Uterus (tissue), 4 donors: ENCODE results near the gene C18orf63. TPM values are rescaled to one million over a fixed set of nuclear protein-coding genes. Genes with fewer than 3 reads are reported as not detected.

ENCODE experiments used
- DNase-seq, 2 donors: peaks; one replicate each; pipeline ENCODE4 v3.0.0-alpha.2; 2019 to 2020
- H3K27ac ChIP-seq, 2 donors: fragments of 200-600 bp; sonication (generic); 1 replicate in 1 of 2; 2 replicates in 1 of 2; pipeline ENCODE4 v1.5.1; 2016 to 2018
- H3K27me3 ChIP-seq, 2 donors: fragments of 200-600 bp; sonication (generic); one replicate each; pipeline ENCODE4 v1.5.1; 2018 to 2019; ENCODE audit warnings: control low read depth in 1 of 2
- H3K36me3 ChIP-seq, 2 donors: fragments of 200-600 bp; sonication (generic); one replicate each; pipeline ENCODE4 v1.5.1; 2019; ENCODE audit warnings: control low read depth in 1 of 2
- H3K4me1 ChIP-seq, 2 donors: fragments of 200-600 bp; sonication (generic); one replicate each; pipeline ENCODE4 v1.5.1; 2018 to 2019; ENCODE audit warnings: control low read depth in 1 of 2
- H3K4me3 ChIP-seq, 2 donors: fragments of 200-600 bp; sonication (generic); 1 replicate in 1 of 2; 2 replicates in 1 of 2; pipeline ENCODE4 v1.5.1; 2018 to 2019; ENCODE audit warnings: mild to moderate bottlenecking in 1 of 2
- H3K9me3 ChIP-seq, 2 donors: fragments of 200-600 bp; sonication (generic); one replicate each; pipeline ENCODE4 v1.5.1; 2019; ENCODE audit warnings: control low read depth in 1 of 2
- POLR2A ChIP-seq, 2 donors: fragments of 450-650 bp; IDR thresholded peaks; one replicate each; pipeline ENCODE4 v1.6.1; 2016; ENCODE audit warnings: antibody characterized with exemption in 2 of 2, mild to moderate bottlenecking in 1 of 2, moderate library complexity in 1 of 2
- intact Hi-C: fragments of 100-400 bp; cut with DNase I; formaldehyde crosslinking; loops from one replicate; pipeline ENCODE4 v1.15.1; 2023; ENCODE audit warnings: low total_unique reads
- total RNA-seq, 4 donors: library from RNA; depleted of rRNA in 3 of 4; stranded (reverse); fragments of >200 nt in 3 of 4; gene quantifications; one replicate each; pipeline versions ENCODE4 v1.1.0 to v1.2.4, GENCODE V29; 2014 to 2023
- TF ChIP-seq, protein P1 (sequence below), 4 experiments: fragments of 200-600 bp in 2 of 4; fragments of 450-650 bp in 2 of 4; sonication (generic) in 2 of 4; IDR thresholded peaks; one replicate each; pipeline ENCODE4 v1.5.1; 2016 to 2019; ENCODE audit warnings: antibody characterized with exemption in 4 of 4, mild to moderate bottlenecking in 2 of 4, moderate library complexity in 1 of 4
- donor health status: DM: yes; HTN: yes; CAD: no.

The C18orf63 gene
- total RNA-seq, 4 donors from 2014 or later, result not detected

DNA sequence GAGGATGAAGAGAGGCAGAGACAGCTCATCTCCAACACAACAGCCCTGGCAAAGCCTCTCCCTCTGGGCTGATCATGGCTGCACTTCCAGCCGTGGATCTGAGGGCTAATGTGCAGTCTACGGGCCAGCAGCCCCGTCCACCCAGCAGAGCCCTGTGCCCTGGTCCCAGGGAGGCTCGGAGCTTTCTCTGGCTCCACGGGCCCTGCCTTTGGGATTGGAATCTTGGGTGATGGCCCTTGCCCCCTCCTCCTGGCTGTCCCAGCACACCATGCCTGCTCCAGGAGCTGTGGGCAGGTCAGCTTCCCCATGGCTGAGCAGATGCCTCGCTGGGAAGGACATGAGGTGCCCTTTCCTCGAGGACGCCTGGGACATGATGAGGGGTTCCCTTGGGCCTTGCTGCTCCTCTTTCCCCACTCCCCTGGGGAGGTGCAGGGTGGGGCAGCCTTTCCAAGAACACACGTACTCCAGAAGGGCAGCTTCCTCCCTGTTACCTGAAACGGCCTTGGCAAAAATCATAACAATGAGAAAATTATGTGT is 66.9 kb downstream of the C18orf63 start:
- Histone ChIP-seq H3K27me3 (no peaks in the 10 kb centered on the region), H3K4me1 (peaks cover 0 to 10% of the 10 kb centered on the region in 2 donors), H3K36me3 (no peaks in the 10 kb centered on the region), H3K9me3 (no peaks in the 10 kb centered on the region), H3K27ac (no peak overlapping the region), H3K4me3 (no peak overlapping the region)
- intact Hi-C loops, result no loop called here
- no peak for DNase-seq
- TF ChIP-seq, protein P1, sequence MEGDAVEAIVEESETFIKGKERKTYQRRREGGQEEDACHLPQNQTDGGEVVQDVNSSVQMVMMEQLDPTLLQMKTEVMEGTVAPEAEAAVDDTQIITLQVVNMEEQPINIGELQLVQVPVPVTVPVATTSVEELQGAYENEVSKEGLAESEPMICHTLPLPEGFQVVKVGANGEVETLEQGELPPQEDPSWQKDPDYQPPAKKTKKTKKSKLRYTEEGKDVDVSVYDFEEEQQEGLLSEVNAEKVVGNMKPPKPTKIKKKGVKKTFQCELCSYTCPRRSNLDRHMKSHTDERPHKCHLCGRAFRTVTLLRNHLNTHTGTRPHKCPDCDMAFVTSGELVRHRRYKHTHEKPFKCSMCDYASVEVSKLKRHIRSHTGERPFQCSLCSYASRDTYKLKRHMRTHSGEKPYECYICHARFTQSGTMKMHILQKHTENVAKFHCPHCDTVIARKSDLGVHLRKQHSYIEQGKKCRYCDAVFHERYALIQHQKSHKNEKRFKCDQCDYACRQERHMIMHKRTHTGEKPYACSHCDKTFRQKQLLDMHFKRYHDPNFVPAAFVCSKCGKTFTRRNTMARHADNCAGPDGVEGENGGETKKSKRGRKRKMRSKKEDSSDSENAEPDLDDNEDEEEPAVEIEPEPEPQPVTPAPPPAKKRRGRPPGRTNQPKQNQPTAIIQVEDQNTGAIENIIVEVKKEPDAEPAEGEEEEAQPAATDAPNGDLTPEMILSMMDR (IDR thresholded peaks at IDR 0.05), result no peak
- TF ChIP-seq POLR2A (IDR thresholded peaks at IDR 0.05), result no peak

DNA sequence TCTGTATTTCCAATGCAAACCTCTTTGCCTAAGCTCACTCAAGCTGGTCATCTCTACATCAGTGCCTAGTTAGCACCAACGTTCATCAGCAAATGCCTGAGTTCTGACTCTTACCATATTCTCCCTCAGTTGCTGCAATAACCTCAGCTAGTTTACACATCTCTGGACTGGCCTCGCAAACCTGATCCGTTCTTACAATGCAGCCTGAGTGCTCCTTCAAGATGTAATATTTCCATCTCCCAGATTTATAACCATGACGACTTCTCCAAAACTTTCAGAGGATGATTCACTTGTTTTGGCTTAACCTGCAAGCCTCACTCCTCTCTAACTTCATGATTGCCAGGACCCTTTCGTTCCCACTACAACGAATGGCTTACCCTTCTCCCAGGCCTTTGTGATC is 71.7 kb downstream of the C18orf63 start:
- peaks cover 0 to 10% of the 10 kb centered on the region in 2 donors for H3K4me1 ChIP-seq
- TF ChIP-seq, protein P1 (IDR thresholded peaks at IDR 0.05), result no peak
- no peak for TF ChIP-seq POLR2A (IDR thresholded peaks at IDR 0.05)
- H3K27ac ChIP-seq, result peak overlapping the region; percentile 66 to 74
- no peaks in the 10 kb centered on the region for H3K9me3 ChIP-seq
- DNase-seq, result peak in 1 of 2 donors; percentile 55
- intact Hi-C loops, result no loop called here
- H3K36me3 ChIP-seq, result no peaks in the 10 kb centered on the region
- no peaks in the 10 kb centered on the region for H3K27me3 ChIP-seq
- no peak overlapping the region for H3K4me3 ChIP-seq

- Histone ChIP-seq H3K36me3 (no peaks in the 10 kb centered on the region), H3K9me3 (no peaks in the 10 kb centered on the region), H3K27ac (peak overlapping the region in 1 of 2 donors; percentile 74), H3K27me3 (no peaks in the 10 kb centered on the region), H3K4me1 (peaks cover 0 to 10% of the 10 kb centered on the region in 2 donors), H3K4me3 (no peak overlapping the region)
- intact Hi-C loops, result no loop called here
- TF ChIP-seq, protein P1 (IDR thresholded peaks at IDR 0.05), result no peak
- TF ChIP-seq POLR2A (IDR thresholded peaks at IDR 0.05), result no peak
- DNase-seq, result no peak
Observed at GRCh38 chr18:74388227-74388626, 72.6 kb downstream of the C18orf63 start.

- H3K4me3 ChIP-seq, result no peak overlapping the region
- intact Hi-C loops, result no loop called here
- DNase-seq, result no peak
- no peaks in the 10 kb centered on the region for H3K36me3 ChIP-seq
- H3K27me3 ChIP-seq, result no peaks in the 10 kb centered on the region
- peak overlapping the region in 1 of 2 donors; percentile 74 for H3K27ac ChIP-seq
- TF ChIP-seq, protein P1 (IDR thresholded peaks at IDR 0.05), result no peak
- no peak for TF ChIP-seq POLR2A (IDR thresholded peaks at IDR 0.05)
- peaks cover 0 to 10% of the 10 kb centered on the region in 2 donors for H3K4me1 ChIP-seq
- H3K9me3 ChIP-seq, result no peaks in the 10 kb centered on the region
Observed at GRCh38 chr18:74389171-74389927, 73.7 kb downstream of the C18orf63 start.

GRCh38 chr18:74389991-74390390 is 74.4 kb downstream of the C18orf63 start:
- H3K4me1 ChIP-seq, result peaks cover 0 to 10% of the 10 kb centered on the region in 2 donors
- H3K9me3 ChIP-seq, result no peaks in the 10 kb centered on the region
- no peaks in the 10 kb centered on the region for H3K27me3 ChIP-seq
- intact Hi-C loops, result no loop called here
- H3K36me3 ChIP-seq, result no peaks in the 10 kb centered on the region
- no peak overlapping the region for H3K27ac ChIP-seq
- no peak for TF ChIP-seq POLR2A (IDR thresholded peaks at IDR 0.05)
- TF ChIP-seq, protein P1 (IDR thresholded peaks at IDR 0.05), result no peak
- no peak for DNase-seq
- no peak overlapping the region for H3K4me3 ChIP-seq
